ENCODE data around the gene NEURL1. TPM values are rescaled to one million over a fixed set of nuclear protein-coding genes. Genes with fewer than 3 reads are reported as not detected.
"Not testable (repeated sequence)": the region's sequence is repeated elsewhere in the genome, so short reads cannot be mapped to it uniquely, and the experiment has no call there.

NEURL1 gene
- polyA plus RNA-seq, 4 donors = 14.6 to 48.6 (median 20.8) TPM

- 22 to 74% (median 40%) methylated on average over 7 of the region's 7 CpGs for whole genome bisulfite sequencing, 3 donors
Measured at GRCh38 chr10:103479135-103479534, 14.4 kb upstream of the NEURL1 start, which contains the start of gene CALHM3. Gene CALHM3 (minus strand): TSS chr10:103479240. CDS start chr10:103479032, 208 bp downstream.

GRCh38 chr10:103480521-103480920 is 13.0 kb upstream of the NEURL1 start:
- Histone ChIP-seq H3K36me3 (ENCODE audit: control insufficient read depth in 3 of 3, insufficient read depth in 2 of 3, low read depth in 1 of 3, low read length in 3 of 3) (no peaks in the 10 kb centered on the region), H3K4me3 (ENCODE audit: low read depth in 1 of 3, low read length in 3 of 3) (no peak overlapping the region), H3K4me1 (ENCODE audit: control insufficient read depth in 3 of 3, insufficient read depth in 2 of 3, low read depth in 1 of 3, low read length in 2 of 3) (no peaks in the 10 kb centered on the region), H3K9me3 (ENCODE audit: control insufficient read depth in 2 of 2, insufficient read depth in 1 of 2, low read depth in 1 of 2, low read length in 1 of 2) (no peaks in the 10 kb centered on the region), H3K27me3 (ENCODE audit: control insufficient read depth in 3 of 3, insufficient read depth in 3 of 3, low read length in 3 of 3) (no peaks in the 10 kb centered on the region), H3K27ac (ENCODE audit: low read depth in 1 of 3, low read length in 2 of 3) (no peak overlapping the region)
- 75 to 83% (median 80%) methylated on average over 5 of the region's 5 CpGs for WGBS, 3 donors
- DNase-seq (no peak), FAIRE-seq (no peak)

More at GRCh38 chr10:103479135-103479534, 14.4 kb upstream of the NEURL1 start, which contains the start of gene CALHM3:
- peak in 1 of 2 donors; percentile 25 for DNase-seq
- no peak for FAIRE-seq
- Histone ChIP-seq H3K4me3 (ENCODE audit: low read depth in 1 of 3, low read length in 3 of 3) (no peak within 1 kb of the TSS), H3K27ac (ENCODE audit: low read depth in 1 of 3, low read length in 2 of 3) (no peak within 1 kb of the TSS), H3K36me3 (ENCODE audit: control insufficient read depth in 3 of 3, insufficient read depth in 2 of 3, low read depth in 1 of 3, low read length in 3 of 3) (no peaks in the 10 kb centered on the region), H3K9me3 (ENCODE audit: control insufficient read depth in 2 of 2, insufficient read depth in 1 of 2, low read depth in 1 of 2, low read length in 1 of 2) (no peaks in the 10 kb centered on the region), H3K4me1 (ENCODE audit: control insufficient read depth in 3 of 3, insufficient read depth in 2 of 3, low read depth in 1 of 3, low read length in 2 of 3) (no peaks in the 10 kb centered on the region), H3K27me3 (ENCODE audit: control insufficient read depth in 3 of 3, insufficient read depth in 3 of 3, low read length in 3 of 3) (no peaks in the 10 kb centered on the region)

DNA sequence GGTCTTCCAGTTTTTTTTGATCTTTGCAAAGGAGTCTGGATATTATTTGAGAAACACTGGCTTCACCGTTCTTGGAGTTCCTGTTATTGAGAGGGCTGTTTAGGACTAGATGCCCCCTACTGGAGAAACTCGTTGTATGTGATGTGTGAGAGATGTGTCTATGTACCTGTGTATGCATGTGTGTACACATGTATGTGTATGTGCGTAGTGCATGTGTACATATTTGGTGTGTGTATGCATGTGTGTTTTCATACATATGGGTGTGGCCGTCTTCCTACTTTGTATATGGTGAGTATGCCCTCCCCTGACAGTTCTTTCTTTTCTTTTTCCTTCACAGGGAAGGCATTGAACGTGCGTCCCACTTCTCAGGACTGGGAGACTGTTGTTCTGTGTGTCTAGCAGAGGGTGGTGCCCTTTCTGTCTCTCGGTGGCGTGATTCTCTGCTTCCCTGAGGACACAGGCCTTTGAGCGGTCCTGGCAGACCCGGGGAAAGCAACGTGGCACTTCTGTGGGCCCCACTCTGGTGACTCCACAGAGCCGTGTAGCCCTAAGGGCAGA is 11.5 kb upstream of the NEURL1 start:
- Histone ChIP-seq H3K9me3 (ENCODE audit: control insufficient read depth in 2 of 2, insufficient read depth in 1 of 2, low read depth in 1 of 2, low read length in 1 of 2) (no peaks in the 10 kb centered on the region), H3K4me3 (ENCODE audit: low read depth in 1 of 3, low read length in 3 of 3) (no peak overlapping the region), H3K36me3 (ENCODE audit: control insufficient read depth in 3 of 3, insufficient read depth in 2 of 3, low read depth in 1 of 3, low read length in 3 of 3) (no peaks in the 10 kb centered on the region), H3K27ac (ENCODE audit: low read depth in 1 of 3, low read length in 2 of 3) (no peak overlapping the region), H3K27me3 (ENCODE audit: control insufficient read depth in 3 of 3, insufficient read depth in 3 of 3, low read length in 3 of 3) (no peaks in the 10 kb centered on the region), H3K4me1 (ENCODE audit: control insufficient read depth in 3 of 3, insufficient read depth in 2 of 3, low read depth in 1 of 3, low read length in 2 of 3) (no peaks in the 10 kb centered on the region)
- DNase-seq = peak; percentile 71
- no peak for FAIRE-seq
- WGBS, 3 donors = 63 to 64% (median 64%) methylated on average over 12 of the region's 12 CpGs

GRCh38 chr10:103486635-103487409 is 6.7 kb upstream of the NEURL1 start:
- not testable (repeated sequence) for DNase-seq; H3K9me3 ChIP-seq (ENCODE audit: control insufficient read depth in 2 of 2, insufficient read depth in 1 of 2, low read depth in 1 of 2, low read length in 1 of 2); H3K36me3 ChIP-seq (ENCODE audit: control insufficient read depth in 3 of 3, insufficient read depth in 2 of 3, low read depth in 1 of 3, low read length in 3 of 3); H3K4me1 ChIP-seq (ENCODE audit: control insufficient read depth in 3 of 3, insufficient read depth in 2 of 3, low read depth in 1 of 3, low read length in 2 of 3); H3K27ac ChIP-seq (ENCODE audit: low read depth in 1 of 3, low read length in 2 of 3); FAIRE-seq; H3K4me3 ChIP-seq (ENCODE audit: low read depth in 1 of 3, low read length in 3 of 3); H3K27me3 ChIP-seq (ENCODE audit: control insufficient read depth in 3 of 3, insufficient read depth in 3 of 3, low read length in 3 of 3)
- 84 to 89% (median 88%) methylated on average over 8 of the region's 8 CpGs for WGBS, 3 donors

GRCh38 chr10:103487410-103487708 is 6.1 kb upstream of the NEURL1 start:
- FAIRE-seq (no peak), DNase-seq (no peak)

GRCh38 chr10:103490986-103491314 is 2.6 kb upstream of the NEURL1 start:
- FAIRE-seq = no peak
- Histone ChIP-seq H3K27me3 (ENCODE audit: control insufficient read depth in 3 of 3, insufficient read depth in 3 of 3, low read length in 3 of 3) (peaks cover 0 to 14% (median 4%) of the 10 kb centered on the region in 3 donors), H3K36me3 (ENCODE audit: control insufficient read depth in 3 of 3, insufficient read depth in 2 of 3, low read depth in 1 of 3, low read length in 3 of 3) (no peaks in the 10 kb centered on the region), H3K27ac (ENCODE audit: low read depth in 1 of 3, low read length in 2 of 3) (no peak overlapping the region), H3K4me1 (ENCODE audit: control insufficient read depth in 3 of 3, insufficient read depth in 2 of 3, low read depth in 1 of 3, low read length in 2 of 3) (peaks cover 0 to 27% (median 0%) of the 10 kb centered on the region in 3 donors), H3K9me3 (ENCODE audit: control insufficient read depth in 2 of 2, insufficient read depth in 1 of 2, low read depth in 1 of 2, low read length in 1 of 2) (no peaks in the 10 kb centered on the region), H3K4me3 (ENCODE audit: low read depth in 1 of 3, low read length in 3 of 3) (no peak overlapping the region)
- no peak for DNase-seq
- 85 to 91% (median 89%) methylated on average over 1 of the region's 1 CpG for WGBS, 3 donors

More at GRCh38 chr10:103487410-103487708, 6.1 kb upstream of the NEURL1 start:
- no peak overlapping the region for H3K27ac ChIP-seq (ENCODE audit: low read depth in 1 of 3, low read length in 2 of 3)
- H3K27me3 ChIP-seq (ENCODE audit: control insufficient read depth in 3 of 3, insufficient read depth in 3 of 3, low read length in 3 of 3) = no peaks in the 10 kb centered on the region
- H3K36me3 ChIP-seq (ENCODE audit: control insufficient read depth in 3 of 3, insufficient read depth in 2 of 3, low read depth in 1 of 3, low read length in 3 of 3) = no peaks in the 10 kb centered on the region
- H3K9me3 ChIP-seq (ENCODE audit: control insufficient read depth in 2 of 2, insufficient read depth in 1 of 2, low read depth in 1 of 2, low read length in 1 of 2) = no peaks in the 10 kb centered on the region
- peaks cover 0 to 10% (median 0%) of the 10 kb centered on the region in 3 donors for H3K4me1 ChIP-seq (ENCODE audit: control insufficient read depth in 3 of 3, insufficient read depth in 2 of 3, low read depth in 1 of 3, low read length in 2 of 3)
- 73 to 86% (median 79%) methylated on average over 2 of the region's 2 CpGs for WGBS, 3 donors
- no peak overlapping the region for H3K4me3 ChIP-seq (ENCODE audit: low read depth in 1 of 3, low read length in 3 of 3)

DNA sequence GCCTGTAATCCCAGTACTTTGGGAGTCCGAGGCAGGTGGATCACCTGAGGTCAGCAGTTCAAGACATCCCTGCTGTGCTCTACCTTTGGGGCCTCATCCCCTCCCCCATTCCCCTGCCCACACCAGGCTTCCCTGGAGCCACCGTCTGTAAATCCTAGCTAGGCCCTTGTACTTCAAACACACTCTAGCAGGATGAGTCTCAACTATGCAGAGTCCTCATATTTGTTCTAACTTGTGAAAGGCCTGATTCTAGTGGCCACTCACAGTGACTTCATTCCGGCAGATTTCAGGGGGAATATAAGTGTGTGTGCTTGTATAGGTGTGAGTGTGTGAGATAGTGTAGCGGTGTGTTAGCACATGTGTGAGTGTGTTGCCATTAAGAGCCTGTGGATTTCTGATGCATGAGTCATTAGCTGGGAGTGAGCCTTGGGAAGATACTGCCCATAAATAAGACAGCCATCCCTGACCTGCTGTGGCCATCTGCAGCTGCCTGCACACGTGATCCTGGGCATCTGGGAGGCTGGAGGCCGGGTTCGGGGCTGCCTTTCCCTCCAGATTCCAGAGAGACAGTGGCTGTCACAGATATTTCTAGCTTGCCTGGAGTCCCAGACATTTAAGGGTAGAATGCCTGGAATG is 1.7 kb upstream of the NEURL1 start:
- DNase-seq (peak; percentile 49 to 76), FAIRE-seq (no peak)
- peaks cover 0 to 27% (median 0%) of the 10 kb centered on the region in 3 donors for H3K4me1 ChIP-seq (ENCODE audit: control insufficient read depth in 3 of 3, insufficient read depth in 2 of 3, low read depth in 1 of 3, low read length in 2 of 3)
- H3K4me3 ChIP-seq (ENCODE audit: low read depth in 1 of 3, low read length in 3 of 3) = no peak overlapping the region
- H3K27ac ChIP-seq (ENCODE audit: low read depth in 1 of 3, low read length in 2 of 3) = peak overlapping the region in 1 of 3 donors; percentile 66
- no peaks in the 10 kb centered on the region for H3K9me3 ChIP-seq (ENCODE audit: control insufficient read depth in 2 of 2, insufficient read depth in 1 of 2, low read depth in 1 of 2, low read length in 1 of 2)
- WGBS, 3 donors = 58 to 64% (median 61%) methylated on average over 7 of the region's 7 CpGs
- H3K36me3 ChIP-seq (ENCODE audit: control insufficient read depth in 3 of 3, insufficient read depth in 2 of 3, low read depth in 1 of 3, low read length in 3 of 3) = no peaks in the 10 kb centered on the region
- peaks cover 0 to 14% (median 4%) of the 10 kb centered on the region in 3 donors for H3K27me3 ChIP-seq (ENCODE audit: control insufficient read depth in 3 of 3, insufficient read depth in 3 of 3, low read length in 3 of 3)

DNA sequence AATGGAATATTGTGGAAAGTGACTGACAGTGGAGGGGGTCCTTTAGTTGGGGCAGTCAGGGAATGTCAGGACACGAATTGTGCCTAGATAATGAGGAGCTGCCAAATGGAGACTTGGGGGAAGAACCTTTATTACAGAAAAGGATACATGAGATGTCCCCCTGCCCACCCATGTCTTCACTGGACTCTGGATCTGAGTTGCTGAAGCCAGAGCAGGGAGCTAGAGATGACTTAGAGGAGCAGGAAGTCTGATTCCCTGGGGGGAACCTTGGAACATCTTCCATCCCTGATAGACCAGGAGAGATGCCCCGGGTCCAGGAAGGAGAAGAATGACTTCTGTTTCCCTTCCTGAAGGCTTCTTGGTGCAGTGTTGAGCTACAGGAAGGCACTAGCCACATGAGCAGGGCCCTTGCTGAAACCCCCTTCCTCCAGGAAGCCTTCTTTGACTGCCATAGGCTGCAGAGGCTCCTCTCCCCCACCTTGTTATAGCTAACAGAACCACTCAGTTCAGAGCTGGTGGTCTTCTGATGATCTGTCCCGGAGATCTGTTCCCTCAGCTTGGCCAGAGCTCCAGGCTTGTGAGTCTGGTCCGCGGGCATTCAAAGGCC is 747 bp upstream of the NEURL1 start:
- no peaks in the 10 kb centered on the region for H3K36me3 ChIP-seq (ENCODE audit: control insufficient read depth in 3 of 3, insufficient read depth in 2 of 3, low read depth in 1 of 3, low read length in 3 of 3)
- no peaks in the 10 kb centered on the region for H3K9me3 ChIP-seq (ENCODE audit: control insufficient read depth in 2 of 2, insufficient read depth in 1 of 2, low read depth in 1 of 2, low read length in 1 of 2)
- FAIRE-seq = no peak
- no peak for DNase-seq
- H3K27ac ChIP-seq (ENCODE audit: low read depth in 1 of 3, low read length in 2 of 3) = peak overlapping the region in 1 of 3 donors; percentile 66
- H3K4me1 ChIP-seq (ENCODE audit: control insufficient read depth in 3 of 3, insufficient read depth in 2 of 3, low read depth in 1 of 3, low read length in 2 of 3) = peaks cover 0 to 27% (median 0%) of the 10 kb centered on the region in 3 donors
- WGBS, 3 donors = 74 to 83% (median 78%) methylated on average over 5 of the region's 5 CpGs
- H3K27me3 ChIP-seq (ENCODE audit: control insufficient read depth in 3 of 3, insufficient read depth in 3 of 3, low read length in 3 of 3) = peaks cover 0 to 14% (median 4%) of the 10 kb centered on the region in 3 donors
- H3K4me3 ChIP-seq (ENCODE audit: low read depth in 1 of 3, low read length in 3 of 3) = peak overlapping the region in 2 of 3 donors; percentile 62 to 69

Measured in small intestine (tissue), 7 donors.